ENCODE data around the gene PRKCA.
"Not testable (repeated sequence)": the region's sequence is repeated elsewhere in the genome, so short reads cannot be mapped to it uniquely, and the experiment has no call there.

PRKCA gene

GRCh38 chr17:66386498-66387351 is 84.3 kb downstream of the PRKCA start:
- Histone ChIP-seq H3K9me3 (ENCODE audit: control insufficient read depth, insufficient read depth, low read length) (no peaks in the 10 kb centered on the region), H3K36me3 (ENCODE audit: insufficient read depth, low read length) (no peaks in the 10 kb centered on the region), H3K4me1 (ENCODE audit: insufficient read depth, low read length) (peaks cover 14% of the 10 kb centered on the region), H3K9ac (ENCODE audit: low read depth, low read length) (no peak overlapping the region)

DNA sequence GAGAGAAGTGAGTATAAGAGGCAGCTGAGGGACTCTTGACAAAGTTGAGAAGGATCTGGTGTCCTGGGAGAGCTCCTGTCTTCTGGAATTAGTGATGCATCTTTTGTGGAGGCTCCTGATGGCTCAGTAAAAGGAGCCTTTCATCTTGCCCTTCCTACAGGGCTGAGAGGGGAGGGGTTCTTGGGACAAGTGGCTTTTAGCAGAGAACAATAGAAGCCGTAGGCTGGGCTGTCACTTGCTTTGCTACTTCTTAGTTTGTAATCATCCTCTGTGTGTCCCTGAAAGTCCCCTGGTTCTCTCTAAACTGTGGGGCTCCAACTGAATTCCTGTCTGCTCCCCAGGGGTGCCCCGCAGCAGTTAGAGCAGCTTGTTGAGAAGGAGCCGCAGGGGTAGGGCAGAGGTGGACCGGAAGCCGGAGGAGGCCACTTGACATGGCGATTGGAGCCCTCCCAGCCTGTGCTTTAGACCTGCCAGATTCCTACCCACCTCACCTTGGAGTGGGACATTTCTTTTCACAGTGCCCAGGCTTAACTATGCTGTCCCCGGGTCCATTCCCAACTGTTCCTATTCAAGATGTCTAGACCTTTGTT is 85.1 kb downstream of the PRKCA start:
- peaks cover 14% of the 10 kb centered on the region for H3K4me1 ChIP-seq (ENCODE audit: insufficient read depth, low read length)
- no peak overlapping the region for H3K9ac ChIP-seq (ENCODE audit: low read depth, low read length)
- no peaks in the 10 kb centered on the region for H3K36me3 ChIP-seq (ENCODE audit: insufficient read depth, low read length)

DNA sequence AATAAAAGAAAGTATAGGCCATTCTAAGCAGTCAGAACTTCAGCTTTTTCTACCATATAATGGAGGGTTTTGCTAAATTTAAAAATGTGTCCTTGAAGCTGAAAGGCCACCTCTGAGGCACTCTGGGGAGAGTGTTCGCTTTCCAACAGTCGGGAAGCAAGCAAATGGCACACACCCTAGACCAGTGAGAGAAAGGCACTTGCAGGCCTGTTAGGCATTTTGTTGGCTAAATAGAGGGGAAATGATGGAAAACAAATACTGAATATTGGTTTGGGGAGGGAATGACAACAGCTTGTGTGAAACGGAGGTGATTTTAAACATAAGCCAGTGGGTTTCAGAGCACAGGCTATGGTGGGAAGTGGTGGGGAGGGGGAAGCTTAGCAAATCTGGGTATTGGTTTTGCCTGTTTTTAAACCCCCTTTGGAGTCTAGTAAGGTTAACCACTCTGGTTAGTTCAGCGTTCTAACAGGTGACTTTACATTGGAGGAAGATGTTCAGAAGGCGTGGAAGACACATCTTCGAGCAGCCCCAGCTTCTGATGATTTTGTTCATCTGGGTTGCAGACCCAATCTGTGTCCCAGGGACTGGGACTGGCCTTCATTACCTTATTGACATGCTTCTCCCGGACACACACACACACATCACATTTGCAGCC is 90.5 kb downstream of the PRKCA start:
- H3K9me3 ChIP-seq (ENCODE audit: control insufficient read depth, insufficient read depth, low read length): no peaks in the 10 kb centered on the region
- no peak overlapping the region for H3K9ac ChIP-seq (ENCODE audit: low read depth, low read length)
- H3K4me1 ChIP-seq (ENCODE audit: insufficient read depth, low read length): no peaks in the 10 kb centered on the region
- H3K36me3 ChIP-seq (ENCODE audit: insufficient read depth, low read length): no peaks in the 10 kb centered on the region

More for the DNA sequence above, 85.1 kb downstream of the PRKCA start:
- no peaks in the 10 kb centered on the region for H3K9me3 ChIP-seq (ENCODE audit: control insufficient read depth, insufficient read depth, low read length)

GRCh38 chr17:66395961-66396360 is 93.5 kb downstream of the PRKCA start:
- Histone ChIP-seq H3K36me3 (ENCODE audit: insufficient read depth, low read length) (no peaks in the 10 kb centered on the region; the same call in 1 of the 2 replicates), H3K4me1 (ENCODE audit: insufficient read depth, low read length) (no peaks in the 10 kb centered on the region), H3K9ac (ENCODE audit: low read depth, low read length) (no peak overlapping the region), H3K9me3 (ENCODE audit: control insufficient read depth, insufficient read depth, low read length) (no peaks in the 10 kb centered on the region; the same call in 1 of the 2 replicates)

DNA sequence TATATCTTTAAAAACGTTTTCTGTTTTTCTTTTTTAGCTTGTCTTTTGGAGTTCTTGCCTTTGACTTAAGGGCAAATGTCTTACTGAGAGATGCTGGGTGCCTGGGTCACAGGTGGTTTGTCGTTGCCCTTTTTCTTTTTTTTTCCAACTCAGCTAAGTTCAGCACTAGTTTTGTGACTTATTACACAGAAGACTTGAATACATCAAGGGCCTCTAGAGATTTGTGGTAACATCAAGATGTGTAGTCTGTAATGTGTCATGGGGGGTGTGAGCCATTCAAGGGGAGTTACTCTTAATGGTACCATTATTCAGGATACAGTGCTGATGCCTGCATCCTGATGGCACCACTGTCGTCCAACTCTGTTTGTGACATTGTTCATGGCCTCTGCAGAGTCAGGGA is 95.1 kb downstream of the PRKCA start:
- Histone ChIP-seq H3K36me3 (ENCODE audit: insufficient read depth, low read length) (no peaks in the 10 kb centered on the region; the same call in 1 of the 2 replicates), H3K9ac (ENCODE audit: low read depth, low read length) (no peak overlapping the region), H3K4me1 (ENCODE audit: insufficient read depth, low read length) (no peaks in the 10 kb centered on the region), H3K9me3 (ENCODE audit: control insufficient read depth, insufficient read depth, low read length) (no peaks in the 10 kb centered on the region; the same call in 1 of the 2 replicates)

GRCh38 chr17:66398059-66398458 is 95.6 kb downstream of the PRKCA start:
- no peaks in the 10 kb centered on the region for H3K4me1 ChIP-seq (ENCODE audit: insufficient read depth, low read length)
- H3K9ac ChIP-seq (ENCODE audit: low read depth, low read length): no peak overlapping the region
- no peaks in the 10 kb centered on the region; the same call in 1 of the 2 replicates for H3K9me3 ChIP-seq (ENCODE audit: control insufficient read depth, insufficient read depth, low read length)
- no peaks in the 10 kb centered on the region; the same call in 1 of the 2 replicates for H3K36me3 ChIP-seq (ENCODE audit: insufficient read depth, low read length)

- H3K4me1 ChIP-seq (ENCODE audit: insufficient read depth, low read length): no peaks in the 10 kb centered on the region
These were observed 96.2 kb downstream of the PRKCA start for GRCh38 chr17:66398617-66399016.

DNA sequence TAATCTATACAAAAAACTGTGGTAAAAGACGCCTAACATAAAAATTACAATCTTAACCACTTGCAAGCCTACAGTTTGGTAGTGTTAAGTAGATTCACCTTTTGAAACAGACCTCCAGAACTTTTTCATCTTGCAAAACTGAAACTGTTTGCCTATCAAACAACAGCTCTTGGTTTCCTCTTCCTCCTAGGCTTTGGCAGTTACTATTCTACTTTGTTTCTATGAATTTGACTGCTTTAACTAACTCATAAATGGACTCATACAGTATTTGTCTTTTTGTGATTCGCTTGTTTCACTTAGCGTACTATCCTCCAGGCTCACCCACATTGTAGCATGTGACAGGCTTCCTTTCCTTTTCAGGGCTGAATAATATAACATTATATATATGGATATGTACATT is 97.0 kb downstream of the PRKCA start:
- H3K9ac ChIP-seq (ENCODE audit: low read depth, low read length): no peak overlapping the region
- no peaks in the 10 kb centered on the region; the same call in 1 of the 2 replicates for H3K36me3 ChIP-seq (ENCODE audit: insufficient read depth, low read length)
- no peaks in the 10 kb centered on the region; the same call in 1 of the 2 replicates for H3K9me3 ChIP-seq (ENCODE audit: control insufficient read depth, insufficient read depth, low read length)
- H3K4me1 ChIP-seq (ENCODE audit: insufficient read depth, low read length): peaks cover 8% of the 10 kb centered on the region

More at GRCh38 chr17:66398617-66399016, 96.2 kb downstream of the PRKCA start:
- Histone ChIP-seq H3K9me3 (ENCODE audit: control insufficient read depth, insufficient read depth, low read length) (no peaks in the 10 kb centered on the region; the same call in 1 of the 2 replicates), H3K9ac (ENCODE audit: low read depth, low read length) (no peak overlapping the region), H3K36me3 (ENCODE audit: insufficient read depth, low read length) (no peaks in the 10 kb centered on the region; the same call in 1 of the 2 replicates)

GRCh38 chr17:66400041-66400688 is 97.8 kb downstream of the PRKCA start:
- not testable (repeated sequence) for H3K36me3 ChIP-seq (ENCODE audit: insufficient read depth, low read length); H3K9ac ChIP-seq (ENCODE audit: low read depth, low read length); H3K9me3 ChIP-seq (ENCODE audit: control insufficient read depth, insufficient read depth, low read length); H3K4me1 ChIP-seq (ENCODE audit: insufficient read depth, low read length)

DNA sequence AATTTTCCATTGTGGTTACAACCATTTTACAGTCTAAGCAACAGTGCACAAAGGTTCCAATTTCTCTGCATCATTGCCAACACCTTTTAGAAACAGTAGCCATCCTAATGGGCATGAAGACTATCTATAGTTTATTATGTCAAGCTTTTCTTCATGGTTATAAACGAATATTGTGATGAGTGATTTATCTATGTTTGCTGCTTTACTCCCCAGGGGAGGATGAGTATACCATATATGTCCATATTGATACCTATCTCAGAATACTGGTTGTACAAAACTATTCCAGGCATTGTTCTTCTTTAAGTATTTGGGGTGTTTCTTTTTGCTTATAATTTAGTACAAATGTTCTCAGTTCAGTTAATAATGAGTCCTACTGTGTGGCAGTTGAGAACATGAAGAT is 98.3 kb downstream of the PRKCA start:
- Histone ChIP-seq H3K4me1 (ENCODE audit: insufficient read depth, low read length) (peaks cover 9% of the 10 kb centered on the region), H3K9ac (ENCODE audit: low read depth, low read length) (no peak overlapping the region), H3K9me3 (ENCODE audit: control insufficient read depth, insufficient read depth, low read length) (no peaks in the 10 kb centered on the region; the same call in 1 of the 2 replicates), H3K36me3 (ENCODE audit: insufficient read depth, low read length) (no peaks in the 10 kb centered on the region; the same call in 1 of the 2 replicates)

DNA sequence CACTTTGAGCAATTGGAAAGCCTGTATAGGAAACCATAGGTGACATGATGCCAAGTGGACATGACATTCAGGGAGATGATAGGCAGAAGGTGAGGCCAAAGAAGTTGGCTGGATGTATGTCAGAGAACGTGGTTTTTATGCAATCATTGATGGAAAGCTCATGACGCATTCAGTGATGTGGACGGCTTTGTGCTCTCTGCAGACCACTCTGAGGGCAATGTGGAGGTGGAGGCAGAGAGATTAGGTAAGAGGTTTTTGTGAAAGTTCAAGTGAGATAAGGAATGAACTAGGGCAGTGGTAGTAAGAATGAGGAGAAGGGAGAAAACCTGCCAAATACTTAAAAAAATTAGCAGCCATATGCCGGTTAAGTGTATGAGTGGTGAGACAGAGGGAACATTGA is 99.0 kb downstream of the PRKCA start:
- Histone ChIP-seq H3K9ac (ENCODE audit: low read depth, low read length) (no peak overlapping the region), H3K9me3 (ENCODE audit: control insufficient read depth, insufficient read depth, low read length) (no peaks in the 10 kb centered on the region; the same call in 1 of the 2 replicates), H3K36me3 (ENCODE audit: insufficient read depth, low read length) (no peaks in the 10 kb centered on the region; the same call in 1 of the 2 replicates), H3K4me1 (ENCODE audit: insufficient read depth, low read length) (peaks cover 9% of the 10 kb centered on the region)

- Histone ChIP-seq H3K9ac (ENCODE audit: low read depth, low read length) (no peak overlapping the region), H3K9me3 (ENCODE audit: control insufficient read depth, insufficient read depth, low read length) (no peaks in the 10 kb centered on the region; the same call in 1 of the 2 replicates), H3K4me1 (ENCODE audit: insufficient read depth, low read length) (peaks cover 9% of the 10 kb centered on the region), H3K36me3 (ENCODE audit: insufficient read depth, low read length) (no peaks in the 10 kb centered on the region)
These were observed 101.6 kb downstream of the PRKCA start for GRCh38 chr17:66403846-66404556.

DNA sequence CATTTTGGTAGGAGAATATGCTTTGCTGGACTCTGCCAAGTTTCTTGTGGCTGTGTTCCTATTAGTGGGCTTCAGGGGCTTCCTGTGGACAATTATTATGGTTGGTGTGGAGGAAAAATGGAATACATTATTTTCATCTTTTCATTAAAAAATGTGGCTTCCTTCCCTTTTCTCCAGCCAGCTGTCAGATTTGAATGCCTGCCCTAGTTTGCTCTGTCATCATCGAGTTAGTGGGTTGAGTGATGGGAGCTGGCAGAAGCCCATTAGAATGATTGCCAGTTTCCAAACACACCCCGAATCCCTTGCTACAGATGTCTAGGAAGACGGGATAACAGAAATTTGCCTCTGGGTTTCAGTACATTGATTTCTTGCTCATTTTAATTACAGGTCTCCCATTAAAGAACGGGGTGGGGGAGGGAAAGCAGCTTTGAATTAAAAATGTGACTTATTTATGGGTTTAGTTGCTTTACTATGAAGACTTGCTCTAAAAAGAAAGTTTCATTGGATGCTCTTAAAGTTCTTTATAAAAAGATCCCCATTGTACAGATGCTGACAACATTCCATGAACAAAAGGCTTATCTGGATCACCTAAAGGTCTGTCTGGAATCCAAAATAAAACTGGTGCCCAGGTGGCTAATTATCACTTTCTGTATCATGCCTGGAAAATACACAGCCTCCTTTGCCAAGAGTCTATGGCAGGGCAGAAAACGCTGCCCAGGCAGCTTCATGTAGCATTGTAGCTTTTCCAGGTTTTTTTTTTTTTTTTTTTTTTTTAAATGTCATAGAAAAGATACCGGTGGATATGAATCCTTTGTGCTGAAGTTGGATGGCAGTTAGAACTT is 103.6 kb downstream of the PRKCA start:
- peaks cover 9% of the 10 kb centered on the region for H3K4me1 ChIP-seq (ENCODE audit: insufficient read depth, low read length)
- H3K9ac ChIP-seq (ENCODE audit: low read depth, low read length): no peak overlapping the region
- no peaks in the 10 kb centered on the region for H3K36me3 ChIP-seq (ENCODE audit: insufficient read depth, low read length)
- H3K9me3 ChIP-seq (ENCODE audit: control insufficient read depth, insufficient read depth, low read length): no peaks in the 10 kb centered on the region
